Liver (tissue), 9 donors: Measurements from ENCODE around the gene APRT. TPM values are rescaled to one million over a fixed set of nuclear protein-coding genes. Genes with fewer than 3 reads are reported as not detected.

Source experiments
- DNase-seq: peaks from one replicate; pipeline ENCODE4 v3.0.0-alpha.2; 2017; ENCODE audit warnings: low spot score
- H3K27ac ChIP-seq, 2 donors: one replicate each; pipeline ENCODE4 v1.7.0; 2013; ENCODE audit warnings: inconsistent platforms in 2 of 2, low read length in 2 of 2, control low read depth in 1 of 2, low read depth in 1 of 2, mild to moderate bottlenecking in 1 of 2
- H3K27me3 ChIP-seq, 4 donors: one replicate each; pipeline versions ENCODE4 v1.6.1 to v1.7.0; 2013; ENCODE audit warnings: low read length in 3 of 4, inconsistent platforms in 1 of 4, mild to moderate bottlenecking in 1 of 4, moderate library complexity in 1 of 4; ENCODE audit not compliant: control insufficient read depth in 4 of 4, insufficient read depth in 4 of 4
- H3K36me3 ChIP-seq, 4 donors: one replicate each; pipeline versions ENCODE4 v1.6.1 to v1.7.0; 2013; ENCODE audit warnings: low read length in 3 of 4, mild to moderate bottlenecking in 3 of 4, low read depth in 1 of 4, moderate library complexity in 1 of 4; ENCODE audit not compliant: control insufficient read depth in 4 of 4, insufficient read depth in 3 of 4
- H3K4me1 ChIP-seq, 4 donors: one replicate each; pipeline versions ENCODE4 v1.6.1 to v1.7.0; 2013; ENCODE audit warnings: low read length in 3 of 4, mild to moderate bottlenecking in 3 of 4, moderate library complexity in 1 of 4; ENCODE audit not compliant: control insufficient read depth in 4 of 4, insufficient read depth in 4 of 4
- H3K4me3 ChIP-seq, 3 donors: one replicate each; pipeline versions ENCODE4 v1.6.1 to v1.7.0; 2013; ENCODE audit warnings: low read length in 3 of 3, control low read depth in 1 of 3, low read depth in 1 of 3, mild to moderate bottlenecking in 1 of 3
- H3K9ac ChIP-seq, 2 donors: one replicate each; pipeline ENCODE4 v1.7.0; 2013; ENCODE audit warnings: low read length in 2 of 2, mild to moderate bottlenecking in 2 of 2, moderate library complexity in 2 of 2, control low read depth in 1 of 2, low read depth in 1 of 2
- H3K9me3 ChIP-seq, 4 donors: one replicate each; pipeline versions ENCODE4 v1.6.1 to v1.7.0; 2013; ENCODE audit warnings: low read length in 3 of 4; ENCODE audit not compliant: control insufficient read depth in 4 of 4
- ATF3 ChIP-seq: IDR thresholded peaks from 2 replicates; pipeline ENCODE4 v1.6.1; 2016; ENCODE audit warnings: antibody characterized with exemption
- CTCF ChIP-seq: fragments of 150-350 bp; IDR thresholded peaks from 2 replicates; pipeline ENCODE4 v1.5.1; 2017; ENCODE audit warnings: improper control_type of control experiment, low read depth, low read length; ENCODE audit not compliant: missing input control
- EGR1 ChIP-seq, 2 donors: IDR thresholded peaks; 2 replicates each; pipeline ENCODE4 v1.6.1; 2016 to 2018; ENCODE audit warnings: antibody characterized with exemption in 2 of 2, low read depth in 2 of 2
- FOXA1 ChIP-seq: IDR thresholded peaks from 2 replicates; pipeline ENCODE4 v1.6.1; 2016; ENCODE audit warnings: antibody characterized with exemption
- FOXA2 ChIP-seq: IDR thresholded peaks from 2 replicates; pipeline ENCODE4 v1.6.1; 2016; ENCODE audit warnings: antibody characterized with exemption
- GABPA ChIP-seq, 2 donors: IDR thresholded peaks in 1 of 2; conservative IDR thresholded peaks in 1 of 2; 2 replicates each; pipeline ENCODE4 v1.6.1; 2016; ENCODE audit warnings: antibody characterized with exemption in 2 of 2, mild to moderate bottlenecking in 1 of 2, moderate library complexity in 1 of 2
- HNF4A ChIP-seq, 2 donors: conservative IDR thresholded peaks; 2 replicates each; pipeline ENCODE4 v1.6.1; 2016; ENCODE audit warnings: antibody characterized with exemption in 2 of 2, mild to moderate bottlenecking in 2 of 2
- HNF4G ChIP-seq: IDR thresholded peaks from 2 replicates; pipeline ENCODE4 v1.6.1; 2016; ENCODE audit warnings: antibody characterized with exemption
- JUND ChIP-seq, 2 donors: IDR thresholded peaks; 2 replicates each; pipeline ENCODE4 v1.6.1; 2016; ENCODE audit warnings: antibody characterized with exemption in 2 of 2
- MAX ChIP-seq: IDR thresholded peaks from 2 replicates; pipeline ENCODE4 v1.6.1; 2016; ENCODE audit warnings: antibody characterized with exemption
- NR2F2 ChIP-seq: IDR thresholded peaks from 2 replicates; pipeline ENCODE4 v1.6.1; 2016; ENCODE audit warnings: antibody characterized with exemption
- RAD21 ChIP-seq, 2 donors: IDR thresholded peaks; 2 replicates each; pipeline ENCODE4 v1.6.1; 2016; ENCODE audit warnings: antibody characterized with exemption in 2 of 2, mild to moderate bottlenecking in 2 of 2
- REST ChIP-seq: IDR thresholded peaks from 2 replicates; pipeline ENCODE4 v1.6.1; 2016; ENCODE audit warnings: antibody characterized with exemption, mild to moderate bottlenecking
- RXRA ChIP-seq, 2 donors: IDR thresholded peaks; 2 replicates each; pipeline ENCODE4 v1.6.1; 2017 to 2018; ENCODE audit warnings: antibody characterized with exemption in 2 of 2, mild to moderate bottlenecking in 1 of 2
- SP1 ChIP-seq: IDR thresholded peaks from 2 replicates; pipeline ENCODE4 v1.6.1; 2018; ENCODE audit warnings: antibody characterized with exemption, mild to moderate bottlenecking
- TAF1 ChIP-seq: conservative IDR thresholded peaks from 2 replicates; pipeline ENCODE4 v1.6.1; 2016; ENCODE audit warnings: antibody characterized with exemption, mild to moderate bottlenecking
- YY1 ChIP-seq: IDR thresholded peaks from 2 replicates; pipeline ENCODE4 v1.6.1; 2016; ENCODE audit warnings: antibody characterized with exemption, mild to moderate bottlenecking
- ZBTB33 ChIP-seq: IDR thresholded peaks from 2 replicates; pipeline ENCODE4 v1.6.1; 2016; ENCODE audit warnings: antibody characterized with exemption
- WGBS: extraction: QIAGEN DNeasy Blood & Tissue Kit; methylation state at CpG from one replicate; pipeline ENCODE4 v1.1.7; 2013; 5-methylcytosine and 5-hydroxymethylcytosine counted together
- polyA plus RNA-seq, 2 donors: library from polyadenylated mRNA; stranded (reverse) in 1 of 2; unstranded in 1 of 2; fragments of 200-250 nt in 1 of 2; fragments of >200 nt in 1 of 2; fragmentation: Nextera tagmentation in 1 of 2; extraction: Ambion mirVana in 1 of 2; gene quantifications; one replicate each; pipeline versions ENCODE4 v1.2.1 to v1.2.3, GENCODE V29; 2013 to 2015
- total RNA-seq, 2 donors: library from RNA; depleted of rRNA; stranded (reverse); fragments of >200 nt; gene quantifications; one replicate each; pipeline ENCODE4 v1.2.3, GENCODE V29; 2014
- donor health status: healthy.
- donor health status: healthy.
- donor health status: healthy.
- donor health status: healthy.
- donor health status: healthy.

APRT gene
- total and polyA plus RNA-seq, 4 donors, result 27.9 to 160 (median 94.4) TPM

GRCh38 chr16:88798073-88798472 lies 13.7 kb downstream of the APRT start (continued):
- no peak for TF ChIP-seq ZBTB33

GRCh38 chr16:88796278-88796677 lies 15.4 kb downstream of the APRT start:
- Histone ChIP-seq H3K9me3 (no peaks in the 10 kb centered on the region), H3K4me3 (no peak overlapping the region), H3K36me3 (no peaks in the 10 kb centered on the region), H3K27ac (no peak overlapping the region), H3K4me1 (peaks cover 0 to 3% (median 0%) of the 10 kb centered on the region in 4 donors), H3K9ac (no peak overlapping the region), H3K27me3 (no peaks in the 10 kb centered on the region)
- DNase-seq, result no peak
- WGBS, result 76% methylated on average over 4 of the region's 4 CpGs
- TF ChIP-seq FOXA1 (no peak), RXRA (IDR thresholded peaks at IDR 0.05) (no peak), EGR1 (IDR thresholded peaks at IDR 0.05; ENCODE audit: low read depth in 2 of 2) (no peak), JUND (IDR thresholded peaks at IDR 0.05) (no peak), ZBTB33 (no peak), MAX (no peak), REST (no peak), RAD21 (IDR thresholded peaks at IDR 0.05) (no peak), HNF4G (no peak), SP1 (no peak), FOXA2 (no peak), CTCF (no peak), HNF4A (conservative IDR thresholded peaks at IDR 0.05) (no peak), NR2F2 (no peak), YY1 (no peak), TAF1 (no peak), GABPA (IDR thresholded peaks at IDR 0.05 in 1 of 2, conservative IDR thresholded peaks at IDR 0.05 in 1 of 2) (no peak), ATF3 (no peak)
